Measurements from ENCODE around the gene KLHL18.

DNA sequence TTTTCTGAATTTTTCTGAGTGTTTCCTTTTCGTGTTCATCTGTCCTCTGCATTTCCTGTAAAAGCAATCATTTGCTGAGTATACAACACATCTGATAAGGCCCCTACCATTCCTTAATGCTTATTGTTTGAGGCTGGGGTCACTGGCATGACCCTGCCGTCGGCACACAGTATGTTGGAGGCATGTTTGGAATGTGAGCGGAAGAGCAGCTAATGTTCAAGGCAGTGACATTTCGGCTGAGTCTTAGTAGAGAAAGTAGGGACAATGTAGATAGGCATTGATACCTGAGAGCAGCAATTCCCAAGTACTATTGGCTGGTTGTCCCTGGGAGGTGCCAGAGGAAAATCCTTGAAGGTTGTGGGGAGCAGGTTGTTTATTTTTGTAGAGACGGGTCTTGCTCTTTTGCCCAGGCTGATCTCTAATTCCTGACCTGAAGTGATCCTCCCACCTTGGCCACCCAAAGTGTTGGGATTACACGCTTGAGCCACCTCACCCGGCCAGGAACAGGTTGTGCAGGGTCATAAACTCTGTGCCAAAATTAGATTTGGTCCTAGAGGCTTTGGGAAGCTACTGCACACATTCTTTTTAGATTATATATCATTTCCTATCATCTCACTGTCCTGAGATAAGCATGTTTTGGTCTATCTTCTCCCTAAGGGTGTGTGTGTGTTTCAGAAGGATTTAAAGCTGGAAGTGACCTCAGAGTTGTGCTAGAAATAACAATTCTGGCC, 111.6 kb downstream of the KLHL18 start:
- TF ChIP-seq CTCF (IDR thresholded peaks at IDR 0.05; ENCODE audit: poor library complexity, severe bottlenecking) (no peak), SMC3 (conservative IDR thresholded peaks at IDR 0.05; ENCODE audit: poor library complexity) (no peak), EZH2 (IDR thresholded peaks at IDR 0.05; ENCODE audit: borderline replicate concordance, insufficient read depth, low read length, poor library complexity, severe bottlenecking) (no peak), POLR2AphosphoS5 (IDR thresholded peaks at IDR 0.05) (no peak), TAF1 (IDR thresholded peaks at IDR 0.05; ENCODE audit: low read depth) (no peak), EP300 (conservative IDR thresholded peaks at IDR 0.05; ENCODE audit: poor library complexity, severe bottlenecking) (no peak)
- TF ChIP-seq, protein P1, sequence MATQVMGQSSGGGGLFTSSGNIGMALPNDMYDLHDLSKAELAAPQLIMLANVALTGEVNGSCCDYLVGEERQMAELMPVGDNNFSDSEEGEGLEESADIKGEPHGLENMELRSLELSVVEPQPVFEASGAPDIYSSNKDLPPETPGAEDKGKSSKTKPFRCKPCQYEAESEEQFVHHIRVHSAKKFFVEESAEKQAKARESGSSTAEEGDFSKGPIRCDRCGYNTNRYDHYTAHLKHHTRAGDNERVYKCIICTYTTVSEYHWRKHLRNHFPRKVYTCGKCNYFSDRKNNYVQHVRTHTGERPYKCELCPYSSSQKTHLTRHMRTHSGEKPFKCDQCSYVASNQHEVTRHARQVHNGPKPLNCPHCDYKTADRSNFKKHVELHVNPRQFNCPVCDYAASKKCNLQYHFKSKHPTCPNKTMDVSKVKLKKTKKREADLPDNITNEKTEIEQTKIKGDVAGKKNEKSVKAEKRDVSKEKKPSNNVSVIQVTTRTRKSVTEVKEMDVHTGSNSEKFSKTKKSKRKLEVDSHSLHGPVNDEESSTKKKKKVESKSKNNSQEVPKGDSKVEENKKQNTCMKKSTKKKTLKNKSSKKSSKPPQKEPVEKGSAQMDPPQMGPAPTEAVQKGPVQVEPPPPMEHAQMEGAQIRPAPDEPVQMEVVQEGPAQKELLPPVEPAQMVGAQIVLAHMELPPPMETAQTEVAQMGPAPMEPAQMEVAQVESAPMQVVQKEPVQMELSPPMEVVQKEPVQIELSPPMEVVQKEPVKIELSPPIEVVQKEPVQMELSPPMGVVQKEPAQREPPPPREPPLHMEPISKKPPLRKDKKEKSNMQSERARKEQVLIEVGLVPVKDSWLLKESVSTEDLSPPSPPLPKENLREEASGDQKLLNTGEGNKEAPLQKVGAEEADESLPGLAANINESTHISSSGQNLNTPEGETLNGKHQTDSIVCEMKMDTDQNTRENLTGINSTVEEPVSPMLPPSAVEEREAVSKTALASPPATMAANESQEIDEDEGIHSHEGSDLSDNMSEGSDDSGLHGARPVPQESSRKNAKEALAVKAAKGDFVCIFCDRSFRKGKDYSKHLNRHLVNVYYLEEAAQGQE (IDR thresholded peaks at IDR 0.05; ENCODE audit: borderline replicate concordance): no peak
